HCT116 (cell line): ENCODE results near the gene RRBP1. TPM values are rescaled to one million over a fixed set of nuclear protein-coding genes. Genes with fewer than 3 reads are reported as not detected.

Experiments used
- ATAC-seq: fragments of 200-7000 bp; cut with Tn5 transposase; 2 replicates; pipeline ENCODE4 v1.9.1; 2020; ENCODE audit warnings: mild to moderate bottlenecking, moderate library complexity
- BruUV-seq: library from RNA; stranded (reverse); fragments of 400-500 nt; replicated peaks from 2 replicates; lab custom pipeline; 2021; lab: Mats Ljungman, UMichigan
- CTCF ChIA-PET: fragments of 300-600 bp; sonication (Branson Sonifier 250); formaldehyde crosslinking; loops from one replicate; lab custom pipeline; 2021; ENCODE audit warnings: antibody characterized with exemption; lab: Charles Lee
- POLR2A ChIA-PET: fragments of 300-600, 350-600 bp; sonication (Branson Sonifier 250); formaldehyde crosslinking; loops from one replicate; lab custom pipeline; 2021; ENCODE audit warnings: antibody characterized with exemption; lab: Charles Lee
- RAD21 ChIA-PET, 2 experiments: fragments of 300-600 bp; sonication (Branson Sonifier 250); formaldehyde crosslinking; loops; one replicate each; lab custom pipeline; 2023; ENCODE audit warnings: low total read pairs in 2 of 2; ENCODE audit not compliant: uncharacterized antibody in 2 of 2, unreplicated experiment in 2 of 2, low non-redundant PET in 1 of 2; lab: Charles Lee
- DNase-seq: peaks from one replicate; pipeline ENCODE4 v3.0.0-alpha.2; 2010; ENCODE audit warnings: low read depth, low spot score
- H2AFZ ChIP-seq: fragments of 200-600 bp; shearing (Covaris generic), sonication (generic); 2 replicates; pipeline ENCODE4 v1.6.1; 2017; ENCODE audit warnings: low read depth, mixed run types, mixed read lengths, antibody characterized with exemption, low read length; ENCODE audit not compliant: poor library complexity, severe bottlenecking
- H3K27ac ChIP-seq: 2 replicates; pipeline ENCODE4 v1.5.1; 2012; ENCODE audit warnings: low read depth, low read length
- H3K27me3 ChIP-seq: fragments of 200-600 bp; sonication (generic); 2 replicates; pipeline ENCODE4 v1.6.1; 2016; ENCODE audit warnings: mixed run types, low read length, mixed read lengths; ENCODE audit not compliant: insufficient read depth
- H3K36me3 ChIP-seq, 2 experiments: fragments of 200-500 bp in 1 of 2; fragments of 200-600 bp in 1 of 2; sonication (Bioruptor generic) in 1 of 2; sonication (generic) in 1 of 2; 2 replicates each; pipeline versions ENCODE4 v1.5.1 to v1.6.1; 2014 to 2016; ENCODE audit warnings: low read length in 2 of 2, inconsistent platforms in 1 of 2, mixed read lengths in 1 of 2, mixed run types in 1 of 2; ENCODE audit not compliant: insufficient read depth in 2 of 2, control insufficient read depth in 1 of 2
- H3K4me1 ChIP-seq, 2 experiments: fragments of 200-600 bp in 1 of 2; sonication (generic) in 1 of 2; 2 replicates each; pipeline versions ENCODE4 v1.5.1 to v1.6.1; 2012 to 2017; ENCODE audit warnings: low read length in 2 of 2, inconsistent platforms in 1 of 2, mild to moderate bottlenecking in 1 of 2, mixed read lengths in 1 of 2, mixed run types in 1 of 2, moderate library complexity in 1 of 2; ENCODE audit not compliant: insufficient read depth in 2 of 2, control insufficient read depth in 1 of 2
- H3K4me2 ChIP-seq: fragments of 200-600 bp; sonication (generic); 2 replicates; pipeline ENCODE4 v1.6.1; 2017; ENCODE audit warnings: mixed run types, low read length, mixed read lengths
- H3K4me3 ChIP-seq, 2 experiments: fragments of 200-600 bp in 1 of 2; sonication (generic) in 1 of 2; replicated peaks in 1 of 2; 2 replicates each; pipeline ENCODE4 v1.5.1; 2011 to 2016; ENCODE audit warnings: low read length in 2 of 2, control low read depth in 1 of 2, low read depth in 1 of 2, mild to moderate bottlenecking in 1 of 2, mixed read lengths in 1 of 2, mixed run types in 1 of 2
- H3K79me2 ChIP-seq: fragments of 200-600 bp; sonication (generic); 2 replicates; pipeline ENCODE4 v1.6.1; 2017; ENCODE audit warnings: mild to moderate bottlenecking, mixed run types, low read length, moderate library complexity, mixed read lengths; ENCODE audit not compliant: insufficient read depth
- H3K9ac ChIP-seq: fragments of 200-600 bp; sonication (generic); 2 replicates; pipeline ENCODE4 v1.6.1; 2016; ENCODE audit warnings: low read length, mixed read lengths
- H3K9me2 ChIP-seq: fragments of 200-600 bp; sonication (generic), shearing (Covaris generic); 2 replicates; pipeline ENCODE4 v1.6.1; 2017; ENCODE audit warnings: mixed run types, mild to moderate bottlenecking, moderate library complexity; ENCODE audit not compliant: insufficient read depth
- H3K9me3 ChIP-seq, 2 experiments: fragments of 200-500 bp in 1 of 2; fragments of 200-600 bp in 1 of 2; sonication (Bioruptor generic) in 1 of 2; sonication (generic) in 1 of 2; 2 replicates each; pipeline ENCODE4 v1.6.1; 2014 to 2017; ENCODE audit warnings: low read length in 2 of 2, mixed read lengths in 2 of 2, inconsistent platforms in 1 of 2, low read depth in 1 of 2, mild to moderate bottlenecking in 1 of 2, mixed run types in 1 of 2, moderate library complexity in 1 of 2; ENCODE audit not compliant: control insufficient read depth in 1 of 2, insufficient read depth in 1 of 2
- H4K20me1 ChIP-seq: fragments of 200-600 bp; sonication (generic), shearing (Covaris generic); 2 replicates; pipeline ENCODE4 v1.6.1; 2017; ENCODE audit warnings: mixed run types, mild to moderate bottlenecking, moderate library complexity; ENCODE audit not compliant: insufficient read depth
- CBX3 ChIP-seq: IDR thresholded peaks from 2 replicates; pipeline ENCODE4 v1.6.1; 2012; ENCODE audit warnings: low read depth
- CTCF ChIP-seq, 3 experiments: fragments of 200-600 bp in 1 of 3; sonication (generic) in 1 of 3; IDR thresholded peaks in 2 of 3; conservative IDR thresholded peaks in 1 of 3; 2 replicates each; pipeline ENCODE4 v1.5.1; 2012 to 2017; ENCODE audit warnings: low read depth in 2 of 3, low read length in 2 of 3, antibody characterized with exemption in 1 of 3, borderline replicate concordance in 1 of 3, control low read depth in 1 of 3, mild to moderate bottlenecking in 1 of 3, mixed read lengths in 1 of 3, mixed run types in 1 of 3, moderate library complexity in 1 of 3; ENCODE audit not compliant: insufficient read depth in 1 of 3
- EGR1 ChIP-seq: IDR thresholded peaks from 2 replicates; pipeline ENCODE4 v1.6.1; 2012; ENCODE audit warnings: low read depth
- EZH2 ChIP-seq: fragments of 200-600 bp; sonication (generic); IDR thresholded peaks from 2 replicates; pipeline ENCODE4 v1.6.1; 2017; ENCODE audit warnings: antibody characterized with exemption, mixed run types
- JUND ChIP-seq: IDR thresholded peaks from 2 replicates; pipeline ENCODE4 v1.6.1; 2012
- POLR2A ChIP-seq: IDR thresholded peaks from 2 replicates; pipeline ENCODE4 v1.7.0; 2011; ENCODE audit warnings: borderline replicate concordance; ENCODE audit not compliant: insufficient read depth, insufficient read length; ENCODE audit errors: extremely low read depth
- RAD21 ChIP-seq: IDR thresholded peaks from 2 replicates; pipeline ENCODE4 v1.6.1; 2012; ENCODE audit warnings: low read depth, mild to moderate bottlenecking
- SIN3A ChIP-seq: IDR thresholded peaks from 2 replicates; pipeline ENCODE4 v1.6.1; 2012; ENCODE audit warnings: low read depth
- TCF7L2 ChIP-seq: IDR thresholded peaks from 2 replicates; pipeline ENCODE4 v1.7.0; 2011; ENCODE audit warnings: borderline replicate concordance, inconsistent platforms; ENCODE audit not compliant: insufficient read depth, insufficient read length; ENCODE audit errors: extremely low read depth
- ZBTB33 ChIP-seq: IDR thresholded peaks from 2 replicates; pipeline ENCODE4 v1.6.1; 2011; ENCODE audit warnings: mild to moderate bottlenecking, low read length, moderate library complexity; ENCODE audit not compliant: insufficient replicate concordance; ENCODE audit errors: extremely low read depth
- ZNF274 ChIP-seq: fragments of 200-500 bp; sonication (Bioruptor generic); IDR thresholded peaks from 2 replicates; pipeline ENCODE4 v1.6.1; 2014; ENCODE audit warnings: mild to moderate bottlenecking, low read depth, low read length, inconsistent platforms
- intact Hi-C: fragments of 100-400 bp; cut with micrococcal nuclease; formaldehyde crosslinking; loops from 2 replicates; pipeline ENCODE4 v1.10.0; 2022
- total RNA-seq: library from RNA; stranded (reverse); gene quantifications from one replicate; pipeline ENCODE4 v1.2.1, GENCODE V29; 2021; ENCODE audit not compliant: unreplicated experiment

Gene RRBP1
- total RNA-seq, 1 experiment from 2014 or later, result 123 TPM

GRCh38 chr20:17633221-17633849 lies 48.7 kb downstream of the RRBP1 start:
- Histone ChIP-seq H2AFZ (no peak overlapping the region), H3K36me3 (peaks cover 23 to 27% of the 10 kb centered on the region in 2 experiments; a peak in 3 of 4 replicates), H3K9me2 (no peaks in the 10 kb centered on the region), H4K20me1 (no peaks in the 10 kb centered on the region), H3K9me3 (no peaks in the 10 kb centered on the region), H3K4me3 (no peak overlapping the region), H3K27me3 (no peaks in the 10 kb centered on the region), H3K79me2 (no peaks in the 10 kb centered on the region), H3K9ac (no peak overlapping the region), H3K4me1 (no peaks in the 10 kb centered on the region), H3K4me2 (no peak overlapping the region), H3K27ac (no peak overlapping the region)
- ATAC-seq, result no peak
- TF ChIP-seq ZBTB33 (no peak), JUND (no peak), EGR1 (no peak), CBX3 (no peak)
- no peak for DNase-seq
- RAD21 ChIA-PET, result no interaction called here
- POLR2A ChIA-PET, result no interaction called here
- intact Hi-C loops, result no loop called here
- no TSS peak for BruUV-seq
- CTCF ChIA-PET, result interaction anchor here (1.1 kb wide), 1 partner anchor 831 kb away, joined by 3 read pairs; no protein-coding TSS in a partner anchor

- Histone ChIP-seq H3K4me3 (no peak overlapping the region), H3K9me2 (no peaks in the 10 kb centered on the region), H3K9me3 (no peaks in the 10 kb centered on the region), H3K36me3 (peaks cover 23 to 27% of the 10 kb centered on the region in 2 experiments; a peak in 3 of 4 replicates), H3K9ac (no peak overlapping the region), H3K27me3 (no peaks in the 10 kb centered on the region), H2AFZ (no peak overlapping the region), H3K79me2 (no peaks in the 10 kb centered on the region), H3K27ac (no peak overlapping the region), H4K20me1 (no peaks in the 10 kb centered on the region), H3K4me2 (no peak overlapping the region), H3K4me1 (no peaks in the 10 kb centered on the region)
- intact Hi-C loops, result no loop called here
- POLR2A ChIA-PET, result no interaction called here
- no TSS peak for BruUV-seq
- 0 out of 2 replicates have a peak, but pooled peaks have one; percentile 41 for ATAC-seq
- RAD21 ChIA-PET, result no interaction called here
- CTCF ChIA-PET, result interaction anchor here (1.4 kb wide), 1 partner anchor 307 kb away, joined by 3 read pairs; no protein-coding TSS in a partner anchor
- no peak for DNase-seq
- TF ChIP-seq CTCF (IDR thresholded peaks at IDR 0.05 in 2 of 3, conservative IDR thresholded peaks at IDR 0.05 in 1 of 3; ENCODE audit: borderline replicate concordance in 1 of 3, insufficient read depth in 1 of 3, low read depth in 2 of 3, low read length in 2 of 3) (no peak), ZBTB33 (no peak), SIN3A (no peak), ZNF274 (no peak), RAD21 (no peak), EZH2 (no peak), POLR2A (no peak), CBX3 (no peak), TCF7L2 (no peak), EGR1 (no peak)
These were observed 50.3 kb downstream of the RRBP1 start for GRCh38 chr20:17631576-17632319.
